K562 (cell line): Measurements from ENCODE around the gene MAST1. TPM values are rescaled to one million over a fixed set of nuclear protein-coding genes. Genes with fewer than 3 reads are reported as not detected.

Experiments used
- ERF ChIP-seq: fragments of 450-650 bp; formaldehyde crosslinking; IDR thresholded peaks from 2 replicates; pipeline ENCODE4 v1.4.0; 2020; ENCODE audit warnings: mild to moderate bottlenecking, mixed read lengths
- HDGF ChIP-seq: fragments of 450-650 bp; IDR thresholded peaks from 2 replicates; pipeline ENCODE4 v1.6.1; 2016
- MECOM ChIP-seq: fragments of 250-450 bp; sonication (Bioruptor Pico); IDR thresholded peaks from 2 replicates; pipeline ENCODE4 v1.8.0; 2022; ENCODE audit warnings: inconsistent platforms
- POLR2AphosphoS2 ChIP-seq: IDR thresholded peaks from 2 replicates; pipeline ENCODE4 v1.6.1; 2012; ENCODE audit warnings: low read length, improper control_type of control experiment
- PURB ChIP-seq: sonication (generic); formaldehyde crosslinking; IDR thresholded peaks from 2 replicates; pipeline ENCODE4 v1.9.0; 2021; ENCODE audit warnings: low read depth, mild to moderate bottlenecking, missing genetic modification reagents
- RCOR1 ChIP-seq, 2 experiments: IDR thresholded peaks; 2 replicates each; pipeline ENCODE4 v1.6.1; 2012; ENCODE audit warnings: low read depth in 2 of 2, low read length in 2 of 2, borderline replicate concordance in 1 of 2, improper control_type of control experiment in 1 of 2
- TARDBP ChIP-seq: fragments of 450-650 bp; IDR thresholded peaks from 2 replicates; pipeline ENCODE4 v1.6.1; 2016
- YY1 ChIP-seq, 3 experiments: IDR thresholded peaks; 2 replicates each; pipeline ENCODE4 v1.6.1; 2011; ENCODE audit warnings: low read length in 2 of 3, mild to moderate bottlenecking in 2 of 3, moderate library complexity in 2 of 3, borderline replicate concordance in 1 of 3, control low read depth in 1 of 3, low read depth in 1 of 3; ENCODE audit not compliant: insufficient read depth in 3 of 3, insufficient replicate concordance in 2 of 3, control insufficient read depth in 1 of 3, insufficient read length in 1 of 3; ENCODE audit errors: extremely low read depth in 1 of 3
- ZC3H4 ChIP-seq: sonication (generic); formaldehyde crosslinking; IDR thresholded peaks from 2 replicates; pipeline ENCODE4 v1.9.0; 2021; ENCODE audit warnings: missing genetic modification reagents, borderline replicate concordance
- ZNF121 ChIP-seq: sonication (generic); formaldehyde crosslinking; conservative IDR thresholded peaks from 2 replicates; pipeline ENCODE4 v1.8.0; 2022; ENCODE audit warnings: missing genetic modification reagents
- ZNF165 ChIP-seq: fragments of 250-450 bp; sonication (Bioruptor Pico); IDR thresholded peaks from 2 replicates; pipeline ENCODE4 v1.4.0; 2020; ENCODE audit warnings: borderline replicate concordance
- ZNF778 ChIP-seq: fragments of 450-650 bp; formaldehyde crosslinking; IDR thresholded peaks from 2 replicates; pipeline ENCODE4 v1.4.0; 2020; ENCODE audit warnings: mild to moderate bottlenecking, moderate library complexity
- polyA plus RNA-seq, 8 experiments: library from polyadenylated mRNA; depleted of rRNA in 4 of 8; stranded (reverse) in 5 of 8; unstranded in 3 of 8; fragments of >200 nt; fragmentation: Nextera tagmentation in 2 of 8; fragmentation: Illumina TruSeq in 1 of 8; extraction: Ambion mirVana in 2 of 8; extraction: Trizol in 1 of 8; gene quantifications; 2 replicates each; pipeline versions ENCODE4 v1.2.1 to v1.2.3, GENCODE V29; 2011 to 2014; ENCODE audit warnings: inconsistent platforms in 1 of 8, missing spikeins in 1 of 8
- total RNA-seq, 7 experiments: library from RNA; depleted of rRNA in 6 of 7; stranded (reverse); fragments of >200 nt in 6 of 7; fragmentation: Illumina TruSeq in 2 of 7; extraction: Trizol in 2 of 7; gene quantifications; 2 replicates each; pipeline versions ENCODE4 v1.2.1 to v1.2.3, GENCODE V29; 2011 to 2021; ENCODE audit warnings: low replicate concordance in 1 of 7
- TF ChIP-seq, protein P1 (sequence below): fragments of 250-450 bp; sonication (Bioruptor Pico); IDR thresholded peaks from 2 replicates; pipeline ENCODE4 v1.4.0; 2020; ENCODE audit warnings: mild to moderate bottlenecking, moderate library complexity
- TF ChIP-seq, protein P2 (sequence below): IDR thresholded peaks from 3 replicates; pipeline ENCODE4 v1.6.1; 2011; ENCODE audit warnings: borderline replicate concordance, mild to moderate bottlenecking, moderate library complexity; ENCODE audit not compliant: insufficient read length; ENCODE audit errors: extremely low read depth
- TF ChIP-seq, protein P3 (sequence below): fragments of 450-650 bp; formaldehyde crosslinking; IDR thresholded peaks from 2 replicates; pipeline ENCODE4 v1.4.0; 2020; ENCODE audit warnings: mild to moderate bottlenecking, moderate library complexity
- TF ChIP-seq, protein P4 (sequence below): fragments of 250-450 bp; sonication (Bioruptor Pico); IDR thresholded peaks from 2 replicates; pipeline ENCODE4 v1.4.0; 2020
- TF ChIP-seq, protein P5 (sequence below): fragments of 450-650 bp; formaldehyde crosslinking; conservative IDR thresholded peaks from 2 replicates; pipeline ENCODE4 v1.4.0; 2022; ENCODE audit warnings: mild to moderate bottlenecking, missing genetic modification characterization

MAST1 gene
- total and polyA plus RNA-seq, 9 of the 15 experiments (the other 6 are each of a cell fraction or from before 2014, with no cell fraction given) = 0.48 to 10.3 (median 3.9) TPM

DNA sequence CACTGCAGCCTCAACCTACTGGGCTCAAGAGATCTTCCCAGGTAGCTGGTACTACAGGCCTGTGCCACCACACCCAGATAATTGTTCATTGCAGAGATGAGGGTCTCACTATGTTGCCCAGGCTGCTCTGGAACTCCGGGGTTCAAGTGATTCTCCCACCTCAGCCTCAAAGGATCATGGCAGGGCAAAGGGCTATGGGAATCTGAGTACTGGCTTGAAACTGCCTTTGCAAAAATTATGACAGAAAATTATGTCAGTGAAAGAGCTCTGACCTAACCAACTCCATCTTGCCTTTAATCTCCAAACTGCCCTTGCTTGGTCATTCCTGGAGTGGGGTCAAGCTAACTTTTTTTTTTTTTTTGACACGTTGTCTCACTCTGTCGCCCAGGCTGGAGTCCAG, 44.3 kb downstream of the MAST1 start (continued):
- TF ChIP-seq, protein P1, sequence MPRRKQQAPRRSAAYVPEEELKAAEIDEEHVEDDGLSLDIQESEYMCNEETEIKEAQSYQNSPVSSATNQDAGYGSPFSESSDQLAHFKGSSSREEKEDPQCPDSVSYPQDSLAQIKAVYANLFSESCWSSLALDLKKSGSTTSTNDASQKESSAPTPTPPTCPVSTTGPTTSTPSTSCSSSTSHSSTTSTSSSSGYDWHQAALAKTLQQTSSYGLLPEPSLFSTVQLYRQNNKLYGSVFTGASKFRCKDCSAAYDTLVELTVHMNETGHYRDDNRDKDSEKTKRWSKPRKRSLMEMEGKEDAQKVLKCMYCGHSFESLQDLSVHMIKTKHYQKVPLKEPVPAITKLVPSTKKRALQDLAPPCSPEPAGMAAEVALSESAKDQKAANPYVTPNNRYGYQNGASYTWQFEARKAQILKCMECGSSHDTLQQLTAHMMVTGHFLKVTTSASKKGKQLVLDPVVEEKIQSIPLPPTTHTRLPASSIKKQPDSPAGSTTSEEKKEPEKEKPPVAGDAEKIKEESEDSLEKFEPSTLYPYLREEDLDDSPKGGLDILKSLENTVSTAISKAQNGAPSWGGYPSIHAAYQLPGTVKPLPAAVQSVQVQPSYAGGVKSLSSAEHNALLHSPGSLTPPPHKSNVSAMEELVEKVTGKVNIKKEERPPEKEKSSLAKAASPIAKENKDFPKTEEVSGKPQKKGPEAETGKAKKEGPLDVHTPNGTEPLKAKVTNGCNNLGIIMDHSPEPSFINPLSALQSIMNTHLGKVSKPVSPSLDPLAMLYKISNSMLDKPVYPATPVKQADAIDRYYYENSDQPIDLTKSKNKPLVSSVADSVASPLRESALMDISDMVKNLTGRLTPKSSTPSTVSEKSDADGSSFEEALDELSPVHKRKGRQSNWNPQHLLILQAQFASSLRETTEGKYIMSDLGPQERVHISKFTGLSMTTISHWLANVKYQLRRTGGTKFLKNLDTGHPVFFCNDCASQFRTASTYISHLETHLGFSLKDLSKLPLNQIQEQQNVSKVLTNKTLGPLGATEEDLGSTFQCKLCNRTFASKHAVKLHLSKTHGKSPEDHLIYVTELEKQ (CRISPR knock-in tag) = peak; percentile 82; the same call in 1 of the 2 replicates
- TF ChIP-seq ZNF121 (CRISPR knock-in tag) (peak; percentile 86), TARDBP (no peak), ERF (peak; percentile 85; the same call in 1 of the 2 replicates), ZNF165 (peak; percentile 33; the same call in 1 of the 2 replicates), RCOR1 (IDR thresholded peaks at IDR 0.05; ENCODE audit: borderline replicate concordance in 1 of 2, low read depth in 2 of 2, low read length in 2 of 2) (no peak), ZNF778 (no peak), MECOM (CRISPR knock-in tag) (peak; percentile 88), ZC3H4 (no peak), HDGF (no peak), YY1 (IDR thresholded peaks at IDR 0.05; ENCODE audit: borderline replicate concordance in 1 of 3, control insufficient read depth in 1 of 3, extremely low read depth in 1 of 3, insufficient read depth in 3 of 3, insufficient read length in 1 of 3, insufficient replicate concordance in 2 of 3, low read depth in 1 of 3, low read length in 2 of 3) (peak in 1 of 3 experiments; percentile 2), POLR2AphosphoS2 (no peak), PURB (CRISPR knock-in tag) (no peak)
- TF ChIP-seq, protein P2, sequence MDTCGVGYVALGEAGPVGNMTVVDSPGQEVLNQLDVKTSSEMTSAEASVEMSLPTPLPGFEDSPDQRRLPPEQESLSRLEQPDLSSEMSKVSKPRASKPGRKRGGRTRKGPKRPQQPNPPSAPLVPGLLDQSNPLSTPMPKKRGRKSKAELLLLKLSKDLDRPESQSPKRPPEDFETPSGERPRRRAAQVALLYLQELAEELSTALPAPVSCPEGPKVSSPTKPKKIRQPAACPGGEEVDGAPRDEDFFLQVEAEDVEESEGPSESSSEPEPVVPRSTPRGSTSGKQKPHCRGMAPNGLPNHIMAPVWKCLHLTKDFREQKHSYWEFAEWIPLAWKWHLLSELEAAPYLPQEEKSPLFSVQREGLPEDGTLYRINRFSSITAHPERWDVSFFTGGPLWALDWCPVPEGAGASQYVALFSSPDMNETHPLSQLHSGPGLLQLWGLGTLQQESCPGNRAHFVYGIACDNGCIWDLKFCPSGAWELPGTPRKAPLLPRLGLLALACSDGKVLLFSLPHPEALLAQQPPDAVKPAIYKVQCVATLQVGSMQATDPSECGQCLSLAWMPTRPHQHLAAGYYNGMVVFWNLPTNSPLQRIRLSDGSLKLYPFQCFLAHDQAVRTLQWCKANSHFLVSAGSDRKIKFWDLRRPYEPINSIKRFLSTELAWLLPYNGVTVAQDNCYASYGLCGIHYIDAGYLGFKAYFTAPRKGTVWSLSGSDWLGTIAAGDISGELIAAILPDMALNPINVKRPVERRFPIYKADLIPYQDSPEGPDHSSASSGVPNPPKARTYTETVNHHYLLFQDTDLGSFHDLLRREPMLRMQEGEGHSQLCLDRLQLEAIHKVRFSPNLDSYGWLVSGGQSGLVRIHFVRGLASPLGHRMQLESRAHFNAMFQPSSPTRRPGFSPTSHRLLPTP = no peak
- TF ChIP-seq, protein P3, sequence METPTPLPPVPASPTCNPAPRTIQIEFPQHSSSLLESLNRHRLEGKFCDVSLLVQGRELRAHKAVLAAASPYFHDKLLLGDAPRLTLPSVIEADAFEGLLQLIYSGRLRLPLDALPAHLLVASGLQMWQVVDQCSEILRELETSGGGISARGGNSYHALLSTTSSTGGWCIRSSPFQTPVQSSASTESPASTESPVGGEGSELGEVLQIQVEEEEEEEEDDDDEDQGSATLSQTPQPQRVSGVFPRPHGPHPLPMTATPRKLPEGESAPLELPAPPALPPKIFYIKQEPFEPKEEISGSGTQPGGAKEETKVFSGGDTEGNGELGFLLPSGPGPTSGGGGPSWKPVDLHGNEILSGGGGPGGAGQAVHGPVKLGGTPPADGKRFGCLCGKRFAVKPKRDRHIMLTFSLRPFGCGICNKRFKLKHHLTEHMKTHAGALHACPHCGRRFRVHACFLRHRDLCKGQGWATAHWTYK (CRISPR knock-in tag) = peak; percentile 92
- TF ChIP-seq, protein P4, sequence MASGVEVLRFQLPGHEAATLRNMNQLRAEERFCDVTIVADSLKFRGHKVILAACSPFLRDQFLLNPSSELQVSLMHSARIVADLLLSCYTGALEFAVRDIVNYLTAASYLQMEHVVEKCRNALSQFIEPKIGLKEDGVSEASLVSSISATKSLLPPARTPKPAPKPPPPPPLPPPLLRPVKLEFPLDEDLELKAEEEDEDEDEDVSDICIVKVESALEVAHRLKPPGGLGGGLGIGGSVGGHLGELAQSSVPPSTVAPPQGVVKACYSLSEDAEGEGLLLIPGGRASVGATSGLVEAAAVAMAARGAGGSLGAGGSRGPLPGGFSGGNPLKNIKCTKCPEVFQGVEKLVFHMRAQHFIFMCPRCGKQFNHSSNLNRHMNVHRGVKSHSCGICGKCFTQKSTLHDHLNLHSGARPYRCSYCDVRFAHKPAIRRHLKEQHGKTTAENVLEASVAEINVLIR = peak; percentile 49; the same call in 1 of the 2 replicates
- TF ChIP-seq, protein P5, sequence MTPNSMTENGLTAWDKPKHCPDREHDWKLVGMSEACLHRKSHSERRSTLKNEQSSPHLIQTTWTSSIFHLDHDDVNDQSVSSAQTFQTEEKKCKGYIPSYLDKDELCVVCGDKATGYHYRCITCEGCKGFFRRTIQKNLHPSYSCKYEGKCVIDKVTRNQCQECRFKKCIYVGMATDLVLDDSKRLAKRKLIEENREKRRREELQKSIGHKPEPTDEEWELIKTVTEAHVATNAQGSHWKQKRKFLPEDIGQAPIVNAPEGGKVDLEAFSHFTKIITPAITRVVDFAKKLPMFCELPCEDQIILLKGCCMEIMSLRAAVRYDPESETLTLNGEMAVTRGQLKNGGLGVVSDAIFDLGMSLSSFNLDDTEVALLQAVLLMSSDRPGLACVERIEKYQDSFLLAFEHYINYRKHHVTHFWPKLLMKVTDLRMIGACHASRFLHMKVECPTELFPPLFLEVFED (CRISPR knock-in tag) = 0 out of 2 replicates have a peak, but pooled peaks have one; percentile 34
